HFF-Myc (cell line): ENCODE results near the gene DDX24.
"Not testable (repeated sequence)": the region's sequence is repeated elsewhere in the genome, so short reads cannot be mapped to it uniquely, and the experiment has no call there.

ENCODE experiments used
- DNase-seq: peaks from one replicate; pipeline ENCODE4 v3.0.0-alpha.2; 2011; ENCODE audit warnings: low read depth; ENCODE audit errors: extremely low read depth
- H3K4me3 ChIP-seq: replicated peaks from 2 replicates; pipeline ENCODE4 v1.5.1; 2011; ENCODE audit warnings: low read depth, mild to moderate bottlenecking, control low read depth, low read length
- TF ChIP-seq, protein P1 (sequence below): IDR thresholded peaks from 2 replicates; pipeline ENCODE4 v1.5.1; 2012; ENCODE audit warnings: mild to moderate bottlenecking, low read depth, low read length, control low read depth; ENCODE audit errors: missing control alignments

DDX24 gene

DNA sequence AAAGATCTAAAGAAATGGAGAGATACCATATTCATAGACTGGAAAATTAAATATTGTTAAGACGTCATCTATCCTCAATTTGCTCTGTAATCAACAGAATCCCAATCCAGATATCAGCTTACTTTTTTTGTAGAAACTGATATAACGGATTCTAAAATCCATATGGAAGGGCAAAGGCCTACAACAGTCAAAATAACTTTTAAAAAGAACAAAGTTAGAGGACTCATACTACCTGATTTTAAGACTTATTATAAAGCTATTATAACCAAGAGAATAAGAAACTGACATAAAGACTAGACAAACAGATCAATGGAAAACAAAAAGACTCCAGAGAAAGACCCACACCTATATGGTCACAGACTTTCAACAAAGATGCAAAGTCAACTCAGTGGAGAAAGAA, 6.0 kb downstream of the DDX24 start:
- H3K4me3 ChIP-seq = no peak overlapping the region
- TF ChIP-seq, protein P1, sequence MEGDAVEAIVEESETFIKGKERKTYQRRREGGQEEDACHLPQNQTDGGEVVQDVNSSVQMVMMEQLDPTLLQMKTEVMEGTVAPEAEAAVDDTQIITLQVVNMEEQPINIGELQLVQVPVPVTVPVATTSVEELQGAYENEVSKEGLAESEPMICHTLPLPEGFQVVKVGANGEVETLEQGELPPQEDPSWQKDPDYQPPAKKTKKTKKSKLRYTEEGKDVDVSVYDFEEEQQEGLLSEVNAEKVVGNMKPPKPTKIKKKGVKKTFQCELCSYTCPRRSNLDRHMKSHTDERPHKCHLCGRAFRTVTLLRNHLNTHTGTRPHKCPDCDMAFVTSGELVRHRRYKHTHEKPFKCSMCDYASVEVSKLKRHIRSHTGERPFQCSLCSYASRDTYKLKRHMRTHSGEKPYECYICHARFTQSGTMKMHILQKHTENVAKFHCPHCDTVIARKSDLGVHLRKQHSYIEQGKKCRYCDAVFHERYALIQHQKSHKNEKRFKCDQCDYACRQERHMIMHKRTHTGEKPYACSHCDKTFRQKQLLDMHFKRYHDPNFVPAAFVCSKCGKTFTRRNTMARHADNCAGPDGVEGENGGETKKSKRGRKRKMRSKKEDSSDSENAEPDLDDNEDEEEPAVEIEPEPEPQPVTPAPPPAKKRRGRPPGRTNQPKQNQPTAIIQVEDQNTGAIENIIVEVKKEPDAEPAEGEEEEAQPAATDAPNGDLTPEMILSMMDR = no peak
- no peak for DNase-seq

DNA sequence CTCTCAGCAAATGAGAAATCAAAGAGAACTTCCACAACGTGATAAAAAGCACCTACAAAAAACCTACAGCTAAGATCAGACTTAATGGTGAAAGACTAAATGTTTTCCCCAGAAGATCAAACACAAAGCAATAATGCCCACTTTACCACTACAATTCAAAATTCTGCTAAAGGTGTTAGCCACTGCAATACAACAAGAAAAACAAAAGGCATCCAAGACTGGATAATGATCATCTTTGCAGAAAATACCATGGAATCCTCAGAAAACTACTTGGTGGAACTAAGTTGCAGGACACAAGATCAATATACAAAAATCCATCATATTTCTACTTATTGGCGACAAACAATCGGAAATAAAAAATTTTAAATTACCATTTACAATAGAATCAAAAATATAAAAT, 6.5 kb downstream of the DDX24 start:
- TF ChIP-seq, protein P1 = no peak
- DNase-seq = no peak
- H3K4me3 ChIP-seq = no peak overlapping the region

- DNase-seq, H3K4me3 ChIP-seq: not testable (repeated sequence)
Observed at GRCh38 chr14:94072076-94072475, 8.9 kb downstream of the DDX24 start.

GRCh38 chr14:94066089-94066676, 14.8 kb downstream of the DDX24 start:
- H3K4me3 ChIP-seq = no peak overlapping the region
- TF ChIP-seq, protein P1 = no peak
- no peak for DNase-seq

DNA sequence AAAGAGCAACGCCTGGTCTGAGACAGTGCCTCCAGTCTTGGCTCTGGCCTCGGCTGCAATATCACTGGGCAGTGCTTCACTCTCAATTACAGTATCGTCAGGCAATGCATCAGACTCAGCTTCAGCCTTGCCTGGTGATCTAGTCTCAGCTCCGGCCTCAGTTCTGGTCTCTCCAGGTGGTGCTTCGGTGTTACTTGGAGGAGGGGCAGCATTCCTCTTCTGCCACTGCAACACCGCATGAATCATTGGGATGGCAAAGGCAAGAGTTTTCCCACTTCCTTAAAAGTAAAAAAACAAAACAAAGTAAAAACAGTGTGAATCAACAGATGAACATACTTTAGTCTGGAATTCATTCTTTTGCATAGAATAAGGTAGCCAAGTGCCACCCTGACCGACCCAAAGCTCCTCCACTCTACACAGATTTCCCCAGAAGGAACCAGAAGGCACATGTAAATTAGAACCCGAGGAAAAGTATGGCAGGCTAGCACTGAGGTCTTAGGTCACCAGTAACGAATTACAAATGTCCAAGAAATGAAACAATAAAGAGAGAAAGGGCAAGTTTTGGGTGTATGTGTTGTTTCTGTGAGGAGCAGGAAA, 18.6 kb downstream of the DDX24 start:
- no peak overlapping the region for H3K4me3 ChIP-seq
- TF ChIP-seq, protein P1 = no peak
- no peak for DNase-seq

DNA sequence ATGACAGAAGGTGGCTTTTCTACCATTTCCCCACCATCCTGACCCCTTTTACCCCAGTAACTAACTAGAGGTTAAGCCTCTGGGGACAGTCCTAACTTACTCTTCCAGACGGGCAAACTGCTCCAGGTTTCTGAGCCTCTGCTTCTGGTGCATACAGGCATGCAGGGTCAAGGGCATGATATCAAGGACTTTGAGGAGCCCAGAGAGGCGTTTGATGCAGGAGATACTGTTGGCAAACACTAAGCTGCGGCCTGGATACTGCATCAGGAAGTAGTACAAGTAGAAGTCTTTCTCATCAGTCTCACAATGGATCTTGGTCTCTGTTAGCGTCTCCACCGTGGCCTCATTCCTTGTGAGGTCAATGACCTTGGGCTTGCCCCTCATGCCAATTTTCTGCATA, 21.0 kb downstream of the DDX24 start:
- no peak overlapping the region for H3K4me3 ChIP-seq
- TF ChIP-seq, protein P1 = no peak
- DNase-seq = no peak

DNA sequence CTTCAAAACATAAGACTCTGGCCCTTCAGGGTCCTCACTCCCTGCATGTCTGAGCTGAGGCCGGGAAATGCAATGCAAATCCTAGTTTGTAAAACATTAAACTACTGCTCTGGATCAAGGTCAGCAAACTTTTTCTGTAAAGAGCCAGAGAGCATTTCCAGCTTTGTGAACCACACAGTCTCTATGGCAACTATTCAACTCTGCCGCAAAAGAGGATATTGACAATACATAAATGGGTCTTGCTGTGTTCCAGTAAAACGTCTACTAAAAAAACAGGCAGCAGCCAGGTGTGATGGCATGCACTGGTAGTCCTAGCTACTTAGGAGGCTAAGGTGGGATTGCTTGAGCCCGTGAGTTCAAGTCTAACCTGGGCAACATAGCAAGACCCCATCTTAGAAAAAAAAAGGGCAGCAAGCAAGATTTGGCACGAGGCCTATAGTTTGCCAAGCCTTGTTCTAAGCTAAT, 22.3 kb downstream of the DDX24 start:
- no peak for DNase-seq
- no peak overlapping the region for H3K4me3 ChIP-seq
- TF ChIP-seq, protein P1 = no peak
